Kidney epithelial cell (primary cell): ENCODE data around the gene TCERG1. TPM values are rescaled to one million over a fixed set of nuclear protein-coding genes. Genes with fewer than 3 reads are reported as not detected.

ENCODE experiments used
- DNase-seq: peaks from one replicate; pipeline ENCODE4 v3.0.0-alpha.2; 2010; ENCODE audit warnings: low read depth
- H3K27me3 ChIP-seq: 2 replicates; pipeline ENCODE4 v1.6.0; 2011; ENCODE audit warnings: low read length; ENCODE audit not compliant: control insufficient read depth, insufficient read depth
- H3K36me3 ChIP-seq: 2 replicates; pipeline ENCODE4 v1.5.1; 2011; ENCODE audit warnings: low read length; ENCODE audit not compliant: control insufficient read depth, insufficient read depth
- H3K4me3 ChIP-seq: 2 replicates; pipeline ENCODE4 v1.5.1; 2011; ENCODE audit warnings: low read depth, mild to moderate bottlenecking, control low read depth, low read length
- total RNA-seq: library from RNA; depleted of rRNA; stranded (reverse); fragments of >200 nt; gene quantifications from 2 replicates; pipeline ENCODE4 v1.2.3, GENCODE V29; 2015
- TF ChIP-seq, protein P1 (sequence below): IDR thresholded peaks from 2 replicates; pipeline ENCODE4 v1.5.1; 2011; ENCODE audit warnings: mild to moderate bottlenecking, moderate library complexity, low read length, control low read depth, inconsistent platforms; ENCODE audit not compliant: insufficient read depth, poor library complexity, severe bottlenecking

The TCERG1 gene
- total RNA-seq, 1 donor from 2014 or later: 50.1 TPM

- TF ChIP-seq, protein P1, sequence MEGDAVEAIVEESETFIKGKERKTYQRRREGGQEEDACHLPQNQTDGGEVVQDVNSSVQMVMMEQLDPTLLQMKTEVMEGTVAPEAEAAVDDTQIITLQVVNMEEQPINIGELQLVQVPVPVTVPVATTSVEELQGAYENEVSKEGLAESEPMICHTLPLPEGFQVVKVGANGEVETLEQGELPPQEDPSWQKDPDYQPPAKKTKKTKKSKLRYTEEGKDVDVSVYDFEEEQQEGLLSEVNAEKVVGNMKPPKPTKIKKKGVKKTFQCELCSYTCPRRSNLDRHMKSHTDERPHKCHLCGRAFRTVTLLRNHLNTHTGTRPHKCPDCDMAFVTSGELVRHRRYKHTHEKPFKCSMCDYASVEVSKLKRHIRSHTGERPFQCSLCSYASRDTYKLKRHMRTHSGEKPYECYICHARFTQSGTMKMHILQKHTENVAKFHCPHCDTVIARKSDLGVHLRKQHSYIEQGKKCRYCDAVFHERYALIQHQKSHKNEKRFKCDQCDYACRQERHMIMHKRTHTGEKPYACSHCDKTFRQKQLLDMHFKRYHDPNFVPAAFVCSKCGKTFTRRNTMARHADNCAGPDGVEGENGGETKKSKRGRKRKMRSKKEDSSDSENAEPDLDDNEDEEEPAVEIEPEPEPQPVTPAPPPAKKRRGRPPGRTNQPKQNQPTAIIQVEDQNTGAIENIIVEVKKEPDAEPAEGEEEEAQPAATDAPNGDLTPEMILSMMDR: no peak
- H3K27me3 ChIP-seq: no peaks in the 10 kb centered on the region
- no peaks in the 10 kb centered on the region for H3K36me3 ChIP-seq
- no peak for DNase-seq
- H3K4me3 ChIP-seq: no peak overlapping the region
Measured at GRCh38 chr5:146560205-146560812, 113.2 kb downstream of the TCERG1 start.

Other genes with a start within 250 kb of the TCERG1 start
- 14.6 and 17.0 TPM in 2 replicates for gene RBM27, start 243.7 kb upstream of the TCERG1 start, total RNA-seq
- not detected in 2 replicates for gene POU4F3, start 108.5 kb upstream of the TCERG1 start, total RNA-seq
- not detected in 2 replicates for gene GPR151, start 68.9 kb downstream of the TCERG1 start, total RNA-seq